ENCODE data around the gene SIK3. TPM values are rescaled to one million over a fixed set of nuclear protein-coding genes. Genes with fewer than 3 reads are reported as not detected.
"Not testable (repeated sequence)": the region's sequence is repeated elsewhere in the genome, so short reads cannot be mapped to it uniquely, and the experiment has no call there.

Gene SIK3
- total RNA-seq, 1 experiment from 2014 or later, result 17.4 TPM

DNA sequence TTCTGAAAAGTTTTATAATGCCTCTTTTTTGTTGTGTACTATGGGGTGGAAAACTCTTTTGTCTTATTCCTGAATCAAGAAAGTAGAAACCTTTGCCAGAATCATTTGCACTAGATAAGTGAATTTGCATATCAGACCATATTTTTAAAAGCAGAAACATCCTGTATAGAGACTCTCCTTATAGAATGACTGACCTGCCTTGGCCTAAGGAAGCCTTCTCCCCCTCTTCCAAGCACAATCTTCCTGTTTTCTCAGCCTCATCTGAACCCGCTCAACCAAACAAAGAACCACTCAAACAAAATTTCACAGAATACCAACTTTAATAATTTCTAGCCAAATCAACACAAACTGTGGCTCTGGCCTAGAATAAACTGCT lies 60.3 kb downstream of the SIK3 start:
- no peak for DNase-seq
- Mint-ChIP-seq H3K27me3 (ENCODE audit: unreplicated experiment) (no peaks in the 10 kb centered on the region), H3K27ac (ENCODE audit: unreplicated experiment) (no peak overlapping the region), H3K9me3 (ENCODE audit: low read depth, unreplicated experiment) (no peaks in the 10 kb centered on the region), H3K36me3 (ENCODE audit: insufficient read depth, unreplicated experiment) (no peaks in the 10 kb centered on the region), H3K4me1 (ENCODE audit: low read depth, unreplicated experiment) (no peaks in the 10 kb centered on the region), H3K4me3 (ENCODE audit: low read depth, unreplicated experiment) (no peak overlapping the region)
- CTCF ChIA-PET, result no interaction called here
- no TSS peak for BruUV-seq (replicated peaks)
- TF ChIP-seq, protein P1, sequence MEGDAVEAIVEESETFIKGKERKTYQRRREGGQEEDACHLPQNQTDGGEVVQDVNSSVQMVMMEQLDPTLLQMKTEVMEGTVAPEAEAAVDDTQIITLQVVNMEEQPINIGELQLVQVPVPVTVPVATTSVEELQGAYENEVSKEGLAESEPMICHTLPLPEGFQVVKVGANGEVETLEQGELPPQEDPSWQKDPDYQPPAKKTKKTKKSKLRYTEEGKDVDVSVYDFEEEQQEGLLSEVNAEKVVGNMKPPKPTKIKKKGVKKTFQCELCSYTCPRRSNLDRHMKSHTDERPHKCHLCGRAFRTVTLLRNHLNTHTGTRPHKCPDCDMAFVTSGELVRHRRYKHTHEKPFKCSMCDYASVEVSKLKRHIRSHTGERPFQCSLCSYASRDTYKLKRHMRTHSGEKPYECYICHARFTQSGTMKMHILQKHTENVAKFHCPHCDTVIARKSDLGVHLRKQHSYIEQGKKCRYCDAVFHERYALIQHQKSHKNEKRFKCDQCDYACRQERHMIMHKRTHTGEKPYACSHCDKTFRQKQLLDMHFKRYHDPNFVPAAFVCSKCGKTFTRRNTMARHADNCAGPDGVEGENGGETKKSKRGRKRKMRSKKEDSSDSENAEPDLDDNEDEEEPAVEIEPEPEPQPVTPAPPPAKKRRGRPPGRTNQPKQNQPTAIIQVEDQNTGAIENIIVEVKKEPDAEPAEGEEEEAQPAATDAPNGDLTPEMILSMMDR (IDR thresholded peaks at IDR 0.05; ENCODE audit: unreplicated experiment), result no peak
- intact Hi-C loops (cut with micrococcal nuclease; ENCODE audit: unreplicated experiment), result no loop called here

DNA sequence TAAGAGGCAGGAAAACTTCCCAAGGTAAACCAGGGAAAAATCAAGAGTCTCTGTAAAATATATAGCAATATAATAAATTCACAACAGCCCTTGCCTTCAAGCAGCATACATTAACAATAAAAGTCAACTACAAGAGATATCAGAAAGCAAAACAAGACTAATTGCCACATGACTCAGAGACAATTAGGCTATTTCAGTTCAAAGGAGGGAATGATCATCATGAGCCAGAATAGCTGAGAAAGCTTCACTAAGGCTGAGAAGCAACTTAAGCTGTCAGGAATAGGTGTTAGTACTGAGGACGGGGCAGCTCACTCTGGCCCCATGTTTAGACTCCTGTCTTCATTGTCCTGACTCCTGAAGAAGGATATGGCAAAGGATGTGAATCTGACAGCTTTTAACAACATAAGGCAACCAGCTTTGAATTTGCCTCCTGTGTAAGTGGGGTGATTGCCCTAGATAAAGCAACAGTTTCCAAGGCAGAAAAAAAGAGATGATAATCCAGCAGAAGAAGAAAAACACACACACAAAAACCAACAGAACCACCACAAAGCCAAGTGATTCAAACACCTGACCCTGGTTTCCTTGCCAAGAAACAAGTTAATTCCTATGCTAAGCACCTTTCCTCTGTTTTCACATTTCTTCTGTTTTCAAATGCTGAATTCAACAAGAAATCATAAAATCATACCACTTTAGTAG lies 60.8 kb downstream of the SIK3 start:
- no TSS peak for BruUV-seq (replicated peaks)
- H3K27ac Mint-ChIP-seq (ENCODE audit: unreplicated experiment), result no peak overlapping the region
- H3K4me1 Mint-ChIP-seq (ENCODE audit: low read depth, unreplicated experiment), result no peaks in the 10 kb centered on the region
- no peaks in the 10 kb centered on the region for H3K9me3 Mint-ChIP-seq (ENCODE audit: low read depth, unreplicated experiment)
- H3K4me3 Mint-ChIP-seq (ENCODE audit: low read depth, unreplicated experiment), result no peak overlapping the region
- CTCF ChIA-PET, result no interaction called here
- intact Hi-C loops (cut with micrococcal nuclease; ENCODE audit: unreplicated experiment), result no loop called here
- no peaks in the 10 kb centered on the region for H3K27me3 Mint-ChIP-seq (ENCODE audit: unreplicated experiment)
- H3K36me3 Mint-ChIP-seq (ENCODE audit: insufficient read depth, unreplicated experiment), result no peaks in the 10 kb centered on the region
- TF ChIP-seq, protein P1 (IDR thresholded peaks at IDR 0.05; ENCODE audit: unreplicated experiment), result no peak
- no peak for DNase-seq

DNA sequence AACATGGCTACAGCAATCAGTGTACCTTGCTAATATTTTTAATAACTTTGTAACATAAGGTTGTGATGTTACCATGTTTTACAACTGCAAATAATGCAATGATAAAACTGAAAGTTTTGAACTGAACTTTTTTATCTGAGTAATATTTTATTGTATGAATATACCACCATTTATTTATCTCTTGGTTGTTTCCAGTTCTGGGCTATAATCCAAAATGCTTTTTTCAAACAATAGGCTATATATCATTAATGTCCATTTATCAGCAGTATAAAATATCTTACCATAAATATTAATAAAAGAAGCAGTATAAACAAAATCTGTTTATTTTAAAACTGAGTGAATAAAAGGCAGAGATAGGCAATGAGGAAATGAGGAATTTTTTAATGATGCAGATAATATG lies 63.3 kb downstream of the SIK3 start:
- CTCF ChIA-PET, result no interaction called here
- no peaks in the 10 kb centered on the region for H3K4me1 Mint-ChIP-seq (ENCODE audit: low read depth, unreplicated experiment)
- no TSS peak for BruUV-seq (replicated peaks)
- H3K36me3 Mint-ChIP-seq (ENCODE audit: insufficient read depth, unreplicated experiment), result no peaks in the 10 kb centered on the region
- H3K27me3 Mint-ChIP-seq (ENCODE audit: unreplicated experiment), result no peaks in the 10 kb centered on the region
- H3K4me3 Mint-ChIP-seq (ENCODE audit: low read depth, unreplicated experiment), result no peak overlapping the region
- no peak for DNase-seq
- H3K27ac Mint-ChIP-seq (ENCODE audit: unreplicated experiment), result no peak overlapping the region
- TF ChIP-seq, protein P1 (IDR thresholded peaks at IDR 0.05; ENCODE audit: unreplicated experiment), result no peak
- intact Hi-C loops (cut with micrococcal nuclease; ENCODE audit: unreplicated experiment), result no loop called here
- no peaks in the 10 kb centered on the region for H3K9me3 Mint-ChIP-seq (ENCODE audit: low read depth, unreplicated experiment)

DNA sequence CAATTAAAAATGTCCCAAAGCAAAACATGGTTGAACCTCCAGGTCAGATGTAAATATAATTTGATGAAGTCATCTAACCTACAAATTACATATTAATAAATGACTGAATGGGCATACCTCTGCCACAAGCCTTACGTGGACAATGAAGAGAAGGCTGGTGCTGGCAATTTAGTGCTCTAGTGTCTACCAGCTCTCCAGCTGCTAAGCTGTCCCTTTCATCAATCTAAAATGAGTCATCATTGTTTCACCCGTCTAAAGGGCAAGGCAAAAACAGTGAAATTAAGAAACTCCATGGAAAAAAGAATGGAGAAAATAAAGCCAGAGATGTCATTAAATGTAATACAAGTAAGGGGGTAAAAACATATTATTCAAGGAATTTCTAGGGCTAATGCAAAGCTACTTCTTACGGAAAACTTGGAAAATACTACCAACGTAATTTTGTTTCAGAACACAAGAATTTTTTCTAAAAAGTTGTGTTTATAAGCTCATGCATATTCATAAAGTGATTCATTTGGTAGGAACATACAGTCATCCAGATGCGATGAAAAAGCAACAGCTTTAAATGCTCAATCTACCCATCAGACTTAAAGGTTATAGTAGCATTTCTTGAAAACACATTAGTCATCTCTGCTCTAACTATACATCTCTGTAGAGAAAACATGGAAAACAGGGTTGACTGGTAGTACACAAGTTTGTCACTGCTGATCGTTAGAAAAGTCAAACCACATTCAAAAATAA lies 71.5 kb downstream of the SIK3 start:
- TF ChIP-seq, protein P1 (IDR thresholded peaks at IDR 0.05; ENCODE audit: unreplicated experiment), result no peak
- DNase-seq, result peak; percentile 1
- Mint-ChIP-seq H3K4me3 (ENCODE audit: low read depth, unreplicated experiment) (no peak overlapping the region), H3K9me3 (ENCODE audit: low read depth, unreplicated experiment) (no peaks in the 10 kb centered on the region), H3K27ac (ENCODE audit: unreplicated experiment) (no peak overlapping the region), H3K36me3 (ENCODE audit: insufficient read depth, unreplicated experiment) (no peaks in the 10 kb centered on the region), H3K27me3 (ENCODE audit: unreplicated experiment) (no peaks in the 10 kb centered on the region), H3K4me1 (ENCODE audit: low read depth, unreplicated experiment) (peaks cover 23% of the 10 kb centered on the region)
- CTCF ChIA-PET, result interaction anchor here (0.5 kb wide), 1 partner anchor 14 kb away, joined by 3 read pairs; no protein-coding TSS in a partner anchor
- intact Hi-C loops (cut with micrococcal nuclease; ENCODE audit: unreplicated experiment), result loop anchor here (10.0 kb wide), 1 partner anchor 48 kb away; no protein-coding TSS in a partner anchor
- BruUV-seq (replicated peaks), result no TSS peak

DNA sequence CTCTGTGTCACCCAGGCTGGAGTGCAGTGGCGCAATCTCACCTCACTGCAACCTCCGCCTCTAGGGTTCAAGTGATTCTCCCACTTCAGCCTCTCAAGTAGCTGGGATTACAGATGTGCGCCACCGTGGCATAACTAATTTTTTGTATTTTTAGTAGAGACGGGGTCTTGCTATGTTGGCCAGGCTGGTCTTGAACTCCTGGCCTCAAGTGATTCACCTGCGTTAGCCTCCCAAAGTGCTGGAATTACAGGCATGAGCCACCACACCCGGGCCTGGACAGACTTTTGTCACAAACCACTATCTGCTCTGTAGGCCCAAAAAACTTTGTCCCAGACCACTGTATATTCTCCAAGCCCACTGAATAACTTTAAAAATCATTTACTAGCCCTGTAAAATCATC lies 74.5 kb downstream of the SIK3 start:
- intact Hi-C loops (cut with micrococcal nuclease; ENCODE audit: unreplicated experiment), result loop anchor here (10.0 kb wide), 1 partner anchor 51 kb away; no protein-coding TSS in a partner anchor
- CTCF ChIA-PET; H3K27ac Mint-ChIP-seq (ENCODE audit: unreplicated experiment); H3K4me3 Mint-ChIP-seq (ENCODE audit: low read depth, unreplicated experiment); BruUV-seq (replicated peaks); DNase-seq; H3K9me3 Mint-ChIP-seq (ENCODE audit: low read depth, unreplicated experiment); H3K36me3 Mint-ChIP-seq (ENCODE audit: insufficient read depth, unreplicated experiment); H3K27me3 Mint-ChIP-seq (ENCODE audit: unreplicated experiment): not testable (repeated sequence)
- H3K4me1 Mint-ChIP-seq (ENCODE audit: low read depth, unreplicated experiment), result peaks cover 23% of the 10 kb centered on the region
